HCT116 (cell line): ENCODE data around the gene ACTL6B. TPM values are rescaled to one million over a fixed set of nuclear protein-coding genes. Genes with fewer than 3 reads are reported as not detected.

Experiments used
- ATAC-seq: fragments of 200-7000 bp; cut with Tn5 transposase; 2 replicates; pipeline ENCODE4 v1.9.1; 2020; ENCODE audit warnings: mild to moderate bottlenecking, moderate library complexity
- BruUV-seq: library from RNA; stranded (reverse); fragments of 400-500 nt; replicated peaks from 2 replicates; lab custom pipeline; 2021; lab: Mats Ljungman, UMichigan
- CTCF ChIA-PET: fragments of 300-600 bp; sonication (Branson Sonifier 250); formaldehyde crosslinking; loops from one replicate; lab custom pipeline; 2021; ENCODE audit warnings: antibody characterized with exemption; lab: Charles Lee
- POLR2A ChIA-PET: fragments of 300-600, 350-600 bp; sonication (Branson Sonifier 250); formaldehyde crosslinking; loops from one replicate; lab custom pipeline; 2021; ENCODE audit warnings: antibody characterized with exemption; lab: Charles Lee
- RAD21 ChIA-PET, 2 experiments: fragments of 300-600 bp; sonication (Branson Sonifier 250); formaldehyde crosslinking; loops; one replicate each; lab custom pipeline; 2023; ENCODE audit warnings: low total read pairs in 2 of 2; ENCODE audit not compliant: uncharacterized antibody in 2 of 2, unreplicated experiment in 2 of 2, low non-redundant PET in 1 of 2; lab: Charles Lee
- DNase-seq: peaks from one replicate; pipeline ENCODE4 v3.0.0-alpha.2; 2010; ENCODE audit warnings: low read depth, low spot score
- H2AFZ ChIP-seq: fragments of 200-600 bp; shearing (Covaris generic), sonication (generic); 2 replicates; pipeline ENCODE4 v1.6.1; 2017; ENCODE audit warnings: low read depth, mixed run types, mixed read lengths, antibody characterized with exemption, low read length; ENCODE audit not compliant: poor library complexity, severe bottlenecking
- H3K27ac ChIP-seq: 2 replicates; pipeline ENCODE4 v1.5.1; 2012; ENCODE audit warnings: low read depth, low read length
- H3K27me3 ChIP-seq: fragments of 200-600 bp; sonication (generic); 2 replicates; pipeline ENCODE4 v1.6.1; 2016; ENCODE audit warnings: mixed run types, low read length, mixed read lengths; ENCODE audit not compliant: insufficient read depth
- H3K36me3 ChIP-seq, 2 experiments: fragments of 200-500 bp in 1 of 2; fragments of 200-600 bp in 1 of 2; sonication (Bioruptor generic) in 1 of 2; sonication (generic) in 1 of 2; 2 replicates each; pipeline versions ENCODE4 v1.5.1 to v1.6.1; 2014 to 2016; ENCODE audit warnings: low read length in 2 of 2, inconsistent platforms in 1 of 2, mixed read lengths in 1 of 2, mixed run types in 1 of 2; ENCODE audit not compliant: insufficient read depth in 2 of 2, control insufficient read depth in 1 of 2
- H3K4me1 ChIP-seq, 2 experiments: fragments of 200-600 bp in 1 of 2; sonication (generic) in 1 of 2; 2 replicates each; pipeline versions ENCODE4 v1.5.1 to v1.6.1; 2012 to 2017; ENCODE audit warnings: low read length in 2 of 2, inconsistent platforms in 1 of 2, mild to moderate bottlenecking in 1 of 2, mixed read lengths in 1 of 2, mixed run types in 1 of 2, moderate library complexity in 1 of 2; ENCODE audit not compliant: insufficient read depth in 2 of 2, control insufficient read depth in 1 of 2
- H3K4me2 ChIP-seq: fragments of 200-600 bp; sonication (generic); 2 replicates; pipeline ENCODE4 v1.6.1; 2017; ENCODE audit warnings: mixed run types, low read length, mixed read lengths
- H3K4me3 ChIP-seq, 2 experiments: fragments of 200-600 bp in 1 of 2; sonication (generic) in 1 of 2; replicated peaks in 1 of 2; 2 replicates each; pipeline ENCODE4 v1.5.1; 2011 to 2016; ENCODE audit warnings: low read length in 2 of 2, control low read depth in 1 of 2, low read depth in 1 of 2, mild to moderate bottlenecking in 1 of 2, mixed read lengths in 1 of 2, mixed run types in 1 of 2
- H3K79me2 ChIP-seq: fragments of 200-600 bp; sonication (generic); 2 replicates; pipeline ENCODE4 v1.6.1; 2017; ENCODE audit warnings: mild to moderate bottlenecking, mixed run types, low read length, moderate library complexity, mixed read lengths; ENCODE audit not compliant: insufficient read depth
- H3K9ac ChIP-seq: fragments of 200-600 bp; sonication (generic); 2 replicates; pipeline ENCODE4 v1.6.1; 2016; ENCODE audit warnings: low read length, mixed read lengths
- H3K9me2 ChIP-seq: fragments of 200-600 bp; sonication (generic), shearing (Covaris generic); 2 replicates; pipeline ENCODE4 v1.6.1; 2017; ENCODE audit warnings: mixed run types, mild to moderate bottlenecking, moderate library complexity; ENCODE audit not compliant: insufficient read depth
- H3K9me3 ChIP-seq, 2 experiments: fragments of 200-500 bp in 1 of 2; fragments of 200-600 bp in 1 of 2; sonication (Bioruptor generic) in 1 of 2; sonication (generic) in 1 of 2; 2 replicates each; pipeline ENCODE4 v1.6.1; 2014 to 2017; ENCODE audit warnings: low read length in 2 of 2, mixed read lengths in 2 of 2, inconsistent platforms in 1 of 2, low read depth in 1 of 2, mild to moderate bottlenecking in 1 of 2, mixed run types in 1 of 2, moderate library complexity in 1 of 2; ENCODE audit not compliant: control insufficient read depth in 1 of 2, insufficient read depth in 1 of 2
- H4K20me1 ChIP-seq: fragments of 200-600 bp; sonication (generic), shearing (Covaris generic); 2 replicates; pipeline ENCODE4 v1.6.1; 2017; ENCODE audit warnings: mixed run types, mild to moderate bottlenecking, moderate library complexity; ENCODE audit not compliant: insufficient read depth
- CBX3 ChIP-seq: IDR thresholded peaks from 2 replicates; pipeline ENCODE4 v1.6.1; 2012; ENCODE audit warnings: low read depth
- CEBPB ChIP-seq: IDR thresholded peaks from 2 replicates; pipeline ENCODE4 v1.6.1; 2012; ENCODE audit warnings: low read depth
- EGR1 ChIP-seq: IDR thresholded peaks from 2 replicates; pipeline ENCODE4 v1.6.1; 2012; ENCODE audit warnings: low read depth
- ELF1 ChIP-seq: IDR thresholded peaks from 2 replicates; pipeline ENCODE4 v1.6.1; 2012; ENCODE audit warnings: low read depth, borderline replicate concordance
- EZH2 ChIP-seq: fragments of 200-600 bp; sonication (generic); IDR thresholded peaks from 2 replicates; pipeline ENCODE4 v1.6.1; 2017; ENCODE audit warnings: antibody characterized with exemption, mixed run types
- JUND ChIP-seq: IDR thresholded peaks from 2 replicates; pipeline ENCODE4 v1.6.1; 2012
- RAD21 ChIP-seq: IDR thresholded peaks from 2 replicates; pipeline ENCODE4 v1.6.1; 2012; ENCODE audit warnings: low read depth, mild to moderate bottlenecking
- REST ChIP-seq: IDR thresholded peaks from 2 replicates; pipeline ENCODE4 v1.6.1; 2012; ENCODE audit warnings: low read depth
- YY1 ChIP-seq: IDR thresholded peaks from 2 replicates; pipeline ENCODE4 v1.6.1; 2011; ENCODE audit warnings: low read length, low read depth, moderate library complexity, mild to moderate bottlenecking; ENCODE audit not compliant: insufficient replicate concordance; ENCODE audit errors: extremely low read depth
- intact Hi-C: fragments of 100-400 bp; cut with micrococcal nuclease; formaldehyde crosslinking; loops from 2 replicates; pipeline ENCODE4 v1.10.0; 2022
- total RNA-seq: library from RNA; stranded (reverse); gene quantifications from one replicate; pipeline ENCODE4 v1.2.1, GENCODE V29; 2021; ENCODE audit not compliant: unreplicated experiment
- TF ChIP-seq, protein P1 (sequence below): IDR thresholded peaks from 2 replicates; pipeline ENCODE4 v1.6.1; 2012

The ACTL6B gene
- total RNA-seq, 1 experiment from 2014 or later, result not detected

DNA sequence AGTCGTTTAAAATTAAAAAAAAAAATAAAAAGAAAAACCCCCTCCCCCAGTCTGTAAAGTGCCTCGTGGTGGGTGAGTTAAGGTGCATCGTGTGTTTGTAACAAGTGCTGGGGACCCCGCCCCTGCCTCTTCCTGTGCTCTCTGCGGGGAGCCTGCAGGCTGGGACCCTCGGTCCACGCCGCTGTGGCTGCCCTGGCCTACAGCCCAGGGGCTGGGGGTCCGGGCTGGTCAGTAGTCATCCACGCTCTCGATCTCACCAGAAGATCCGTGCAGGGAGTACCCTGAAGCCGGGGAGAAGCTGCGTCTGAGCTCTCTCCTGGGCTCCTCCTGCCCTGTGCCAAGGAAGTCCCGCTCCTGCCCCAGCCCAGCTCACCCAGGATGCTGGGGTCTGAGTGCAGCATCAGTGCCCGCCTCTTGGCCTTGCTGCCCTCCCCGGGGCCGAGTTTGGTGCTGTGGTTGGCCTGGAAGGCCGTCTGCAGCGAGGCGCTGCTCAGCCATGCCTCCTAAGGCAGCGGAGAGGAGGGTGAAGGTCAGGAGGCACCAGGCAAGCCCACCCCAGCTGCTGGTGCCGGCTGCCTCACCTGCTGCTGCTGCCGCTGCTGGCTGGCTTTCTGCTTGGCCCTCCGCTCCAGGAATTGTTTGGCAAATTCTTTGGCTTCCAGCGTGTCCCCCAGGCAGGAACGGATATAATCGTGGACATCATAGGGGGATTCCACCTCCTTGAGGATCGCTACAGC, 25.4 kb upstream of the ACTL6B start:
- Histone ChIP-seq H3K4me2 (no peak overlapping the region), H2AFZ (no peak overlapping the region), H3K4me1 (peaks cover 0 to 5% of the 10 kb centered on the region in 2 experiments; a peak in 1 of 4 replicates), H3K36me3 (peaks cover 24 to 29% of the 10 kb centered on the region in 2 experiments; a peak in 3 of 4 replicates), H3K9me3 (no peaks in the 10 kb centered on the region), H4K20me1 (no peaks in the 10 kb centered on the region), H3K27ac (no peak overlapping the region), H3K4me3 (no peak overlapping the region), H3K9ac (no peak overlapping the region), H3K79me2 (peaks cover 3% of the 10 kb centered on the region)
- BruUV-seq, result no TSS peak
- ChIA-PET CTCF (interaction anchor here (1.3 kb wide), 1 partner anchor 48 kb away, joined by 3 read pairs; no protein-coding TSS in a partner anchor), RAD21 (no interaction called here)
- intact Hi-C loops, result no loop called here
- DNase-seq, result no peak
- no peak for TF ChIP-seq ELF1
- TF ChIP-seq EGR1, result no peak
- no peak for TF ChIP-seq EZH2
- TF ChIP-seq, protein P1, sequence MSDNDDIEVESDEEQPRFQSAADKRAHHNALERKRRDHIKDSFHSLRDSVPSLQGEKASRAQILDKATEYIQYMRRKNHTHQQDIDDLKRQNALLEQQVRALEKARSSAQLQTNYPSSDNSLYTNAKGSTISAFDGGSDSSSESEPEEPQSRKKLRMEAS, result no peak
- no peak for TF ChIP-seq RAD21
- TF ChIP-seq JUND, result no peak
- TF ChIP-seq CBX3, result no peak
- no peak for TF ChIP-seq REST
- TF ChIP-seq CEBPB, result no peak
- no peak for TF ChIP-seq YY1
- TF ChIP-seq, all 23 proteins: peak for 0
- H3K9me2 ChIP-seq, result no peaks in the 10 kb centered on the region
- POLR2A ChIA-PET, result no interaction called here
- ATAC-seq, result no peak
- no peaks in the 10 kb centered on the region for H3K27me3 ChIP-seq
